GM12872 (cell line): ENCODE data around the gene RUSC1.

ENCODE experiments used
- TF ChIP-seq, protein P1 (sequence below): IDR thresholded peaks from 3 replicates; pipeline ENCODE4 v1.5.1; 2011; ENCODE audit warnings: low read depth, mild to moderate bottlenecking, low read length, moderate library complexity; ENCODE audit not compliant: insufficient read depth

RUSC1 gene

GRCh38 chr1:155278689-155279160, 42.0 kb upstream of the RUSC1 start:
- TF ChIP-seq, protein P1, sequence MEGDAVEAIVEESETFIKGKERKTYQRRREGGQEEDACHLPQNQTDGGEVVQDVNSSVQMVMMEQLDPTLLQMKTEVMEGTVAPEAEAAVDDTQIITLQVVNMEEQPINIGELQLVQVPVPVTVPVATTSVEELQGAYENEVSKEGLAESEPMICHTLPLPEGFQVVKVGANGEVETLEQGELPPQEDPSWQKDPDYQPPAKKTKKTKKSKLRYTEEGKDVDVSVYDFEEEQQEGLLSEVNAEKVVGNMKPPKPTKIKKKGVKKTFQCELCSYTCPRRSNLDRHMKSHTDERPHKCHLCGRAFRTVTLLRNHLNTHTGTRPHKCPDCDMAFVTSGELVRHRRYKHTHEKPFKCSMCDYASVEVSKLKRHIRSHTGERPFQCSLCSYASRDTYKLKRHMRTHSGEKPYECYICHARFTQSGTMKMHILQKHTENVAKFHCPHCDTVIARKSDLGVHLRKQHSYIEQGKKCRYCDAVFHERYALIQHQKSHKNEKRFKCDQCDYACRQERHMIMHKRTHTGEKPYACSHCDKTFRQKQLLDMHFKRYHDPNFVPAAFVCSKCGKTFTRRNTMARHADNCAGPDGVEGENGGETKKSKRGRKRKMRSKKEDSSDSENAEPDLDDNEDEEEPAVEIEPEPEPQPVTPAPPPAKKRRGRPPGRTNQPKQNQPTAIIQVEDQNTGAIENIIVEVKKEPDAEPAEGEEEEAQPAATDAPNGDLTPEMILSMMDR = no peak

DNA sequence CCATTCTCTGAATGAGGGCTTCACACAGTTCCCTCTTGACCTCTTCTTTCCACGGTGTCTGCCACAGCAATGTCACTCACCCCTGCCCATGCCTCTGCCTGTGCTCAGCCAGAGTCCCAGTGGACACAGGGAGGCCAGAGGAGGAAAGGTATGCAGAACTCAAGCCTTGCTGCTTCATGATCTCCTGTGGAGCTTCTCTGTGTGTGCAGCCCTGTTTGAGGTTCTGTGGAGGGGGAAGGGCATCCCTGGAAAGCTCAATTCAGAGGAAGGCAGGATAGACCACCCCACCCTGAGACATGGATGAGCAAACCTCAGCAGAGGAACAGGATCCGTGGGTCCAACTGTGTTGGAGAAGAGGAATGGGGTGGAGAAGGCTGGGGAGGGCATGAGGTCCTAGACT, 41.4 kb upstream of the RUSC1 start:
- TF ChIP-seq, protein P1 = no peak

DNA sequence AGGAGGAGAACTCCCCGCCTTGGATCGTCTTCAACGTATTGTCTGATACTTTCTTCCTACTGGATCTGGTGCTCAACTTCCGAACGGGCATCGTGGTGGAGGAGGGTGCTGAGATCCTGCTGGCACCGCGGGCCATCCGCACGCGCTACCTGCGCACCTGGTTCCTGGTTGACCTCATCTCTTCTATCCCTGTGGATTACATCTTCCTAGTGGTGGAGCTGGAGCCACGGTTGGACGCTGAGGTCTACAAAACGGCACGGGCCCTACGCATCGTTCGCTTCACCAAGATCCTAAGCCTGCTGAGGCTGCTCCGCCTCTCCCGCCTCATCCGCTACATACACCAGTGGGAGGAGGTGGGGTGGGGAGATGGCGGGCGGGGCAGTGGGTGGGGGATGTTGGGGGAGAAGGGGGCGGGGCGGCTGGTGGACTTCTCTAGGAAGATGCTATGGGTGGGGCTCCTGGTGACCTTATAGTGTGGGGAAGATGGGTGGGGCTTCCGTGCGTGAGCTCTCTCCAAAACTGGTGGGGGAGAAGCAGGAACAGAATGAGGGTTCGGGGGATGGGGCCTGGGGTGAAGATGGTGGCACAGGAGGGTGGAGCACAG, 38.1 kb upstream of the RUSC1 start:
- TF ChIP-seq, protein P1 = no peak

- TF ChIP-seq, protein P1 = no peak
These were observed 36.2 kb upstream of the RUSC1 start for GRCh38 chr1:155284476-155284875.

DNA sequence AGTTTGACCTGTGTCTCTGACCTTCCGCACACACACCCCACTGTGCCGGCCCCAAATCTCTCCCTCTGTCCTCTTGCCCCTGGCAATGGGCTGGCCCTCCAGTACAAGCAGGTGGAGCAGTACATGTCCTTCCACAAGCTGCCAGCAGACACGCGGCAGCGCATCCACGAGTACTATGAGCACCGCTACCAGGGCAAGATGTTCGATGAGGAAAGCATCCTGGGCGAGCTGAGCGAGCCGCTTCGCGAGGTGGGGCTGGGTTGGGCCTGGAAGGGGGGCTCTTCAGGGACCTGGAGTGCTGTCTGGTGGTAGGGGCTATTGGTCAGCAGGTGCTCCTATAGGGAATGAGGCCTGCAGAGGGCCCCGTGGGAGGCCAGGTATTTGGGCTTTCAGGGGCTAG, 35.6 kb upstream of the RUSC1 start:
- TF ChIP-seq, protein P1 = no peak

DNA sequence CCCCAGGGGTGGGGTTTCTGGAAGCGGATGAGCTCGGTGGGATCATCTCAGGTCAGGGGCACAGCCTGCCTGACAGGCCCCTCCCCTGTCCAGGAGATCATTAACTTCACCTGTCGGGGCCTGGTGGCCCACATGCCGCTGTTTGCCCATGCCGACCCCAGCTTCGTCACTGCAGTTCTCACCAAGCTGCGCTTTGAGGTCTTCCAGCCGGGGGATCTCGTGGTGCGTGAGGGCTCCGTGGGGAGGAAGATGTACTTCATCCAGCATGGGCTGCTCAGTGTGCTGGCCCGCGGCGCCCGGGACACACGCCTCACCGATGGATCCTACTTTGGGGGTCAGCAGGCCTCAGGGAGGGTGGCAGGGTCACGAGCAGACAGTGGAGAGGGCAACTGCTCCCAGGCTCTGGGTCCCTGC, 35.1 kb upstream of the RUSC1 start:
- TF ChIP-seq, protein P1 = no peak

- TF ChIP-seq, protein P1 = no peak
These were observed 34.1 kb upstream of the RUSC1 start for GRCh38 chr1:155286544-155286943.
